ENCODE data around the gene GPR62.

GRCh38 chr3:51927061-51927977, 27.9 kb upstream of the GPR62 start:
- TF ChIP-seq CTCF (IDR thresholded peaks at IDR 0.05) (no peak), POLR2A (IDR thresholded peaks at IDR 0.05) (no peak)
